Measurements from ENCODE around the gene SERPINA6. TPM values are rescaled to one million over a fixed set of nuclear protein-coding genes. Genes with fewer than 3 reads are reported as not detected.
"Not testable (repeated sequence)": the region's sequence is repeated elsewhere in the genome, so short reads cannot be mapped to it uniquely, and the experiment has no call there.

Gene SERPINA6
- total and polyA plus RNA-seq, 12 donors: not detected

DNA sequence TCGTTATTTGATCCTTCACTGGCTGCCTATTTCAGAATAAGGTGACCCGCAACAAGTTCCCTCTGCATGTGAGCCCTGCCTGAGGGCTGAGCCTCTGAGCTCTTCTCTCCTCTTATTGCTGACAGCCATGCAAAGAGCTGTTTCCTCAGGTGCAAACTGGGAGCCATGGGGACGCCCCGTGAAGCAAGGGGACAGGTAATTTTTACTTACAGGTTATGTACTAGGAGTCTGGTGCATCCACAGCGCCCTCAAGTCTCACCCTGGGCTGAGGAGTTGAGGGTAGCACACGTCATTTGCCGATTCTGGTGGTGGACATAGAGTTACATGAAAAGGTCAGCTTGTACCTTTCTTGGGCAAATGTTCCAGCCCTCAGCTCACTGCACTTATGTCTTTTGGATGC lies 26.1 kb upstream of the SERPINA6 start:
- no peak for ATAC-seq

DNA sequence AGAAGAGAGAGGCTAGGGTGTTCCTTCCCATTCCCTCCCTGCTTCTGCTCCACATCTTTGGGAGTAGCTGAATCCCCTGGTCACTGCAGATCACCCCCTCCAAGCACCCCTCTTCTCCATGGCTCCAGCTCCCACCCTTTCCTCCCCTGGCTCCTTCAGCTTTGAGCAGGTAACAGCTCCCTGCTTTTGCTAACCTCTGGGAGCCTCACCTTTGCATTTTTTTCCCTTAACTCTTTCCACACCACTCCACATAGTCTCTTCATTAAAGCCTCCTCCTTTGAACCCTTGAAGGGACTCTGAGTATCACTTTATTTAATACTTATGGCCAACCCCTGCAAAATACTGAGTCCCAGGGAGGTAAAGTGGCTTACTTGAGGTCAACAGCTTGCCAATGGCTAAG lies 25.7 kb upstream of the SERPINA6 start:
- Histone ChIP-seq H3K36me3 (no peaks in the 10 kb centered on the region), H3K9me3 (no peaks in the 10 kb centered on the region), H3K27me3 (peaks cover 0 to 24% (median 11%) of the 10 kb centered on the region in 7 donors), H3K4me1 (peaks cover 0 to 11% (median 0%) of the 10 kb centered on the region in 9 donors), H3K4me3 (no peak overlapping the region), H3K27ac (no peak overlapping the region)
- TF ChIP-seq, protein P1, sequence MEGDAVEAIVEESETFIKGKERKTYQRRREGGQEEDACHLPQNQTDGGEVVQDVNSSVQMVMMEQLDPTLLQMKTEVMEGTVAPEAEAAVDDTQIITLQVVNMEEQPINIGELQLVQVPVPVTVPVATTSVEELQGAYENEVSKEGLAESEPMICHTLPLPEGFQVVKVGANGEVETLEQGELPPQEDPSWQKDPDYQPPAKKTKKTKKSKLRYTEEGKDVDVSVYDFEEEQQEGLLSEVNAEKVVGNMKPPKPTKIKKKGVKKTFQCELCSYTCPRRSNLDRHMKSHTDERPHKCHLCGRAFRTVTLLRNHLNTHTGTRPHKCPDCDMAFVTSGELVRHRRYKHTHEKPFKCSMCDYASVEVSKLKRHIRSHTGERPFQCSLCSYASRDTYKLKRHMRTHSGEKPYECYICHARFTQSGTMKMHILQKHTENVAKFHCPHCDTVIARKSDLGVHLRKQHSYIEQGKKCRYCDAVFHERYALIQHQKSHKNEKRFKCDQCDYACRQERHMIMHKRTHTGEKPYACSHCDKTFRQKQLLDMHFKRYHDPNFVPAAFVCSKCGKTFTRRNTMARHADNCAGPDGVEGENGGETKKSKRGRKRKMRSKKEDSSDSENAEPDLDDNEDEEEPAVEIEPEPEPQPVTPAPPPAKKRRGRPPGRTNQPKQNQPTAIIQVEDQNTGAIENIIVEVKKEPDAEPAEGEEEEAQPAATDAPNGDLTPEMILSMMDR (IDR thresholded peaks at IDR 0.05): no peak
- intact Hi-C loops (cut with DNase I): no loop called here
- ATAC-seq: no peak
- no peak for DNase-seq

More for the DNA sequence above, 26.1 kb upstream of the SERPINA6 start:
- WGBS, 2 donors: 77 to 79% methylated on average over 7 of the region's 7 CpGs
- TF ChIP-seq, protein P1 (IDR thresholded peaks at IDR 0.05): no peak
- intact Hi-C loops (cut with DNase I): no loop called here
- Histone ChIP-seq H3K27ac (no peak overlapping the region), H3K27me3 (peaks cover 0 to 24% (median 11%) of the 10 kb centered on the region in 7 donors), H3K9me3 (no peaks in the 10 kb centered on the region), H3K4me3 (no peak overlapping the region), H3K36me3 (no peaks in the 10 kb centered on the region), H3K4me1 (peaks cover 0 to 11% (median 0%) of the 10 kb centered on the region in 9 donors)
- DNase-seq: no peak

DNA sequence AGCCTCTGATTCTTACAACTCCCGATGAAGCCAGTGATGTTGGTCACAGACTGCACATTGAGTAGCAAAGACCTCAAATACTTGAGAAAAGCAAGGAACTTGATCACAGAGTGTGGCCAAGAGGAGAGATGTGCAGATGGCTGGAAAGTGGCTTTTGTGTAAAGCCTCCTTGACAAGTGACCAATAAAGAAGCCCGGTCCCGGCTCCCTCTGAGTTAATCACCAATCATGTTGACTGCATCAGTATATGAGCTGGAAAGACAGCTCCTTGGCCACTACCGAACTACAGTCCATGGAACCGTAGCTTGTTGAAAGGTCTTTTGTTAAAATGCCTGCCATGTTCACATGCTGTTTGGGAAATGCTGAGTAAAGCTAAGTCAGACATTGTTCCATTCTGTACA lies 23.7 kb upstream of the SERPINA6 start:
- DNase-seq (no peak), ATAC-seq (no peak)
- Histone ChIP-seq H3K36me3 (no peaks in the 10 kb centered on the region), H3K9me3 (no peaks in the 10 kb centered on the region), H3K27ac (no peak overlapping the region), H3K4me3 (no peak overlapping the region), H3K4me1 (peaks cover 0 to 22% (median 11%) of the 10 kb centered on the region in 9 donors), H3K27me3 (peaks cover 0 to 18% (median 4%) of the 10 kb centered on the region in 7 donors)
- 84 to 90% methylated on average over 5 of the region's 5 CpGs for WGBS, 2 donors
- TF ChIP-seq, protein P1 (IDR thresholded peaks at IDR 0.05): no peak
- intact Hi-C loops (cut with DNase I): no loop called here

DNA sequence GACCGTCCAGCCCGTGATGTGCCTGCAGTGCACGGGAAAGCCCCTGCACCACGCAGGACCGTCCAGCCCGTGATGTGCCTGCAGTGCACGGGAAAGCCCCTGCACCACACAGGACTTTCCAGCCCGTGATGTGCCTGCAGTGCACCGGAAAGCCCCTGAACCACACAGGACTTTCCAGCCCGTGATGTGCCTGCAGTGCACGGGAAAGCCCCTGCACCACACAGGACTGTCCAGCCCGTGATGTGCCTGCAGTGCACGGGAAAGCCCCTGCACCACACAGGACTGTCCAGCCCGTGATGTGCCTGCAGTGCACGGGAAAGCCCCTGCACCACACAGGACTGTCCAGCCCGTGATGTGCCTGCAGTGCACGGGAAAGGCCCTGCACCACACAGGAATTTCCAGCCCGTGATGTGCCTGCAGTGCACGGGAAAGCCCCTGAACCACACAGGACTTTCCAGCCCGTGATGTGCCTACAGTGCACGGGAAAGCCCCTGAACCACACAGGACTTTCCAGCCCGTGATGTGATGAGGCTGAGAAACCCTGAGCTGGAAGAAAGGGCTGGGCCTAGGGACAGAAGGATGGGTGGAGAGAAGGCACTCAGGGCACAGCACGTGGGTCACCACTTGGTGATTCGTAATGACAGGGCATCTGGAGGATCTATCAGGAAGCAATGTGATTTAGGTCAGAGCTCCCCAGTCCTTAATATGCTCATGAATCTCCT lies 23.1 kb upstream of the SERPINA6 start:
- H3K4me3 ChIP-seq; intact Hi-C loops (cut with DNase I); DNase-seq; ATAC-seq; H3K9me3 ChIP-seq; H3K27ac ChIP-seq; H3K36me3 ChIP-seq: not testable (repeated sequence)
- 73 to 80% methylated on average over 20 to 23 of the region's 24 CpGs for WGBS, 2 donors
- H3K4me1 ChIP-seq: peaks cover 0 to 27% (median 13%) of the 10 kb centered on the region in 9 donors
- H3K27me3 ChIP-seq: peaks cover 0 to 16% (median 3%) of the 10 kb centered on the region in 7 donors

All from heart right ventricle (tissue), 16 donors.